Fibroblast of lung (primary cell): ENCODE data around the gene SHISA9.

Experiments used
- EZH2 ChIP-seq: IDR thresholded peaks from 2 replicates; pipeline ENCODE4 v1.5.1; 2012; ENCODE audit warnings: low read length, control low read depth, mild to moderate bottlenecking; ENCODE audit errors: missing control alignments
- TF ChIP-seq, protein P1 (sequence below), 2 donors: IDR thresholded peaks in 1 of 2; conservative IDR thresholded peaks in 1 of 2; 1 replicate in 1 of 2; 2 replicates in 1 of 2; pipeline ENCODE4 v1.5.1; 2011 to 2012; ENCODE audit warnings: low read length in 2 of 2, control low read depth in 1 of 2, inconsistent platforms in 1 of 2, low read depth in 1 of 2, mild to moderate bottlenecking in 1 of 2

DNA sequence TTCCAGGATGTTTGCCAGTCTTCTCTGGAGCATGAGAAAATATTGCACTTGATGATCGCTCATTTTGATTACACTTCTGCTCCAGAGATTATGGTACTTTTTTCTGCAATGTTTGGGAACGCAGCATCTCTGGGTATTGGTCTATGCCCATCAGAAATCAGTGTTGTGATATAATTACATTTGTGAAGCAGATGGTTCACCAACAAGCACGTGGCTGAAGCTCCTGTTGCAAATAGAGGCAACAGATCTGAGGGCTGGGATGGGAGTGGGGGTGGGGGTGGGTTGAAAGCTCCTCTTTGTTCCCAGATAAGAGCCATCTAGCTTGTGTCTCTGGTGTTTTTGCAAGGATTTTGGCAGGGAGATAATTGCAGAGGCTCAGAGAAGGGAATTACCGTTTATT lies 252.3 kb downstream of the SHISA9 start:
- TF ChIP-seq, protein P1, sequence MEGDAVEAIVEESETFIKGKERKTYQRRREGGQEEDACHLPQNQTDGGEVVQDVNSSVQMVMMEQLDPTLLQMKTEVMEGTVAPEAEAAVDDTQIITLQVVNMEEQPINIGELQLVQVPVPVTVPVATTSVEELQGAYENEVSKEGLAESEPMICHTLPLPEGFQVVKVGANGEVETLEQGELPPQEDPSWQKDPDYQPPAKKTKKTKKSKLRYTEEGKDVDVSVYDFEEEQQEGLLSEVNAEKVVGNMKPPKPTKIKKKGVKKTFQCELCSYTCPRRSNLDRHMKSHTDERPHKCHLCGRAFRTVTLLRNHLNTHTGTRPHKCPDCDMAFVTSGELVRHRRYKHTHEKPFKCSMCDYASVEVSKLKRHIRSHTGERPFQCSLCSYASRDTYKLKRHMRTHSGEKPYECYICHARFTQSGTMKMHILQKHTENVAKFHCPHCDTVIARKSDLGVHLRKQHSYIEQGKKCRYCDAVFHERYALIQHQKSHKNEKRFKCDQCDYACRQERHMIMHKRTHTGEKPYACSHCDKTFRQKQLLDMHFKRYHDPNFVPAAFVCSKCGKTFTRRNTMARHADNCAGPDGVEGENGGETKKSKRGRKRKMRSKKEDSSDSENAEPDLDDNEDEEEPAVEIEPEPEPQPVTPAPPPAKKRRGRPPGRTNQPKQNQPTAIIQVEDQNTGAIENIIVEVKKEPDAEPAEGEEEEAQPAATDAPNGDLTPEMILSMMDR (conservative IDR thresholded peaks at IDR 0.05 in 1 of 2, IDR thresholded peaks at IDR 0.05 in 1 of 2; ENCODE audit: low read depth in 1 of 2, low read length in 2 of 2) = no peak
- no peak for TF ChIP-seq EZH2
